Tibial artery (tissue), 4 donors: ENCODE measurements around the gene DRGX.

ENCODE experiments used
- DNase-seq, 2 donors: peaks; one replicate each; pipeline ENCODE4 v3.0.0-alpha.2; 2019
- H3K27ac ChIP-seq, 2 donors: fragments of 200-600 bp; sonication (generic) in 1 of 2; 1 replicate in 1 of 2; 2 replicates in 1 of 2; pipeline ENCODE4 v1.5.1; 2018 to 2019; ENCODE audit warnings: mild to moderate bottlenecking in 1 of 2
- H3K27me3 ChIP-seq, 2 donors: fragments of 200-600 bp; sonication (generic) in 1 of 2; one replicate each; pipeline versions ENCODE4 v1.5.1 to v1.6.0; 2016 to 2019
- H3K36me3 ChIP-seq, 3 donors: fragments of 200-600 bp; sonication (generic) in 2 of 3; one replicate each; pipeline ENCODE4 v1.5.1; 2016 to 2019; ENCODE audit warnings: mild to moderate bottlenecking in 2 of 3
- H3K4me1 ChIP-seq, 4 donors: fragments of 200-600 bp; sonication (generic) in 2 of 4; 1 replicate in 3 of 4; 2 replicates in 1 of 4; pipeline ENCODE4 v1.5.1; 2016 to 2019
- H3K4me3 ChIP-seq, 2 donors: fragments of 200-600 bp; sonication (generic) in 1 of 2; 1 replicate in 1 of 2; 2 replicates in 1 of 2; pipeline ENCODE4 v1.5.1; 2018 to 2019; ENCODE audit warnings: mild to moderate bottlenecking in 2 of 2
- H3K9me3 ChIP-seq, 3 donors: fragments of 200-600 bp; sonication (generic) in 1 of 3; one replicate each; pipeline ENCODE4 v1.5.1; 2016 to 2019
- intact Hi-C: fragments of 100-400 bp; cut with DNase I; formaldehyde crosslinking; loops from one replicate; pipeline ENCODE4 v1.15.0; 2023; ENCODE audit warnings: low total_unique reads
- TF ChIP-seq, protein P1 (sequence below), 2 experiments: fragments of 200-600 bp in 1 of 2; fragments of 450-650 bp in 1 of 2; IDR thresholded peaks; one replicate each; pipeline ENCODE4 v1.5.1; 2017 to 2019; ENCODE audit warnings: antibody characterized with exemption in 2 of 2, mild to moderate bottlenecking in 1 of 2, moderate library complexity in 1 of 2

The DRGX gene

DNA sequence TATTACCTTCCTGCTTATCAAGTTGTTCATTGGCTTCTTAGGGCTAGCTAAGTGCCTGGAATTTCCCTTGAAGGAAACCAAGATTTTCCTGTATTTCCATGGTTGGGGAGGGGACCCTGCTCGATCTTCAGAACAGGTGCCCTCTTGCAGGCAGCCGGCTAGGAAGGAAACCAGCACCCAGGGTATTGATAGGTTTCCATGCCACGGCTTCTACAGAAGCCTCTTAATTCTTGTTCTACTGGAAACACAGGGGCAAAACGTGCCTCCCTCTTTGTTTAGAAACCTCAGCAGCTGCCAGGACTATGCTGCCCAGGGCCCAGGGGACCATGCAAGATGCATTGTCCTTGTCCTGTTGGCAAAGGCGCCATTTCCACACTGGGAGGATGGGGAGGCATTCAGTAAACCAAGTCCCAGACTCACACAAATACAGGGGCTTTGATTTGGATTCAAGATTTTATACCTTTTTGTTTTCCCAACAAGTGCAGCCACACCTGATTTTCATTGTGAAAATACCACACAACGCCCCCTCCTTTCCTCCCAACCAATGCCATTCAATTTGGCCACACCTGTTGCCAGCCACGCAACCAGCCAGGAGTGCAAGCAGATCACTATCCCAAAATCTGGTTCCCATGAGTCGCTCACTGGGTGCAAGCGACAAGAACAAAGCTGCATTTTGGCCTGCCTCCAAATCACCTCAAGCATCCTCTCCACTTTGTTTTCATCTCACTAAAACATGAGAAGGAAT is 67.3 kb downstream of the DRGX start:
- Histone ChIP-seq H3K9me3 (no peaks in the 10 kb centered on the region), H3K27ac (no peak overlapping the region)

DNA sequence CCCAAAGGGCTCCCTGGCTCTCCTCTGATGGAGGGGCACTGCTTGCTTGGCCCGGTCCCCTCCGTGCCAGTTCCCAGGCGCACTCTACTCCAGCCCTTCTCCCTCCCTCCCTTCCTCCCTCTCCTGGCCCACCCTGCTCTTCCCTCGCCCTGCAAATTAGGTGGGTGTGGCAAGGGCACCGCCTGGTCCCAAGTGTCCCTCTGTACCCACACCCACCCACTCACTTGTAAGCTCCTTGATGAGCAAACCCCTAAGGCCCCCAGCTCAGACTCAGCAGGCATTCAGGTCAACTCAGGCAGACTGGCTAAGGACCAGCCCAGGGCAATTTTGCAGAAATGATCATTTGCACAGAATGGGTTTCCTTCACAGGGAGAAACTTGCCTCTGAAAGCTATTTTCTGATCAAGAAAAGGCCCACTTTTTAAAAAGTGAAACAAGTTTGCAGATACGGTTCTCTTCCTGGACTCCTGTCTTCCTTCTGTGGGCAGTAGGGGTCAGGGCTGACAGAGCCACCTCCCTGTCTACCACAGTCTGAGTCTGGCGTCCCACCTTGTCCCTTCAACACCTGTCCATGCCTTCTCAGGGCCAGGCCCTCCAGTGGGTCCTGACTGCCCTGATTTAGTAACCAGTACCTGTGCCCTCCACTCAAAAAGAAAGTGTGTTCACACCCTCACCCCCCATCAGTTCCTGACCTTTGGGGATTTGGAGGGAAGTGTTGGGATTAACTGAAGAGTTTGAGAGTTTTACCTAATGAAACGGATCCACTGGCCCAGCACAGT is 68.7 kb downstream of the DRGX start:
- TF ChIP-seq, protein P1, sequence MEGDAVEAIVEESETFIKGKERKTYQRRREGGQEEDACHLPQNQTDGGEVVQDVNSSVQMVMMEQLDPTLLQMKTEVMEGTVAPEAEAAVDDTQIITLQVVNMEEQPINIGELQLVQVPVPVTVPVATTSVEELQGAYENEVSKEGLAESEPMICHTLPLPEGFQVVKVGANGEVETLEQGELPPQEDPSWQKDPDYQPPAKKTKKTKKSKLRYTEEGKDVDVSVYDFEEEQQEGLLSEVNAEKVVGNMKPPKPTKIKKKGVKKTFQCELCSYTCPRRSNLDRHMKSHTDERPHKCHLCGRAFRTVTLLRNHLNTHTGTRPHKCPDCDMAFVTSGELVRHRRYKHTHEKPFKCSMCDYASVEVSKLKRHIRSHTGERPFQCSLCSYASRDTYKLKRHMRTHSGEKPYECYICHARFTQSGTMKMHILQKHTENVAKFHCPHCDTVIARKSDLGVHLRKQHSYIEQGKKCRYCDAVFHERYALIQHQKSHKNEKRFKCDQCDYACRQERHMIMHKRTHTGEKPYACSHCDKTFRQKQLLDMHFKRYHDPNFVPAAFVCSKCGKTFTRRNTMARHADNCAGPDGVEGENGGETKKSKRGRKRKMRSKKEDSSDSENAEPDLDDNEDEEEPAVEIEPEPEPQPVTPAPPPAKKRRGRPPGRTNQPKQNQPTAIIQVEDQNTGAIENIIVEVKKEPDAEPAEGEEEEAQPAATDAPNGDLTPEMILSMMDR (IDR thresholded peaks at IDR 0.05): no peak
- H3K27me3 ChIP-seq: no peaks in the 10 kb centered on the region
- no peak overlapping the region for H3K27ac ChIP-seq
- no peaks in the 10 kb centered on the region for H3K9me3 ChIP-seq
- no peak for DNase-seq
- H3K4me1 ChIP-seq: no peaks in the 10 kb centered on the region
- H3K36me3 ChIP-seq: no peaks in the 10 kb centered on the region
- intact Hi-C loops: no loop called here
- H3K4me3 ChIP-seq: no peak overlapping the region

More for the DNA sequence above, 67.3 kb downstream of the DRGX start:
- Histone ChIP-seq H3K27me3 (no peaks in the 10 kb centered on the region), H3K4me3 (no peak overlapping the region), H3K36me3 (no peaks in the 10 kb centered on the region), H3K4me1 (no peaks in the 10 kb centered on the region)
- TF ChIP-seq, protein P1 (IDR thresholded peaks at IDR 0.05): no peak
- intact Hi-C loops: no loop called here
- DNase-seq: no peak

DNA sequence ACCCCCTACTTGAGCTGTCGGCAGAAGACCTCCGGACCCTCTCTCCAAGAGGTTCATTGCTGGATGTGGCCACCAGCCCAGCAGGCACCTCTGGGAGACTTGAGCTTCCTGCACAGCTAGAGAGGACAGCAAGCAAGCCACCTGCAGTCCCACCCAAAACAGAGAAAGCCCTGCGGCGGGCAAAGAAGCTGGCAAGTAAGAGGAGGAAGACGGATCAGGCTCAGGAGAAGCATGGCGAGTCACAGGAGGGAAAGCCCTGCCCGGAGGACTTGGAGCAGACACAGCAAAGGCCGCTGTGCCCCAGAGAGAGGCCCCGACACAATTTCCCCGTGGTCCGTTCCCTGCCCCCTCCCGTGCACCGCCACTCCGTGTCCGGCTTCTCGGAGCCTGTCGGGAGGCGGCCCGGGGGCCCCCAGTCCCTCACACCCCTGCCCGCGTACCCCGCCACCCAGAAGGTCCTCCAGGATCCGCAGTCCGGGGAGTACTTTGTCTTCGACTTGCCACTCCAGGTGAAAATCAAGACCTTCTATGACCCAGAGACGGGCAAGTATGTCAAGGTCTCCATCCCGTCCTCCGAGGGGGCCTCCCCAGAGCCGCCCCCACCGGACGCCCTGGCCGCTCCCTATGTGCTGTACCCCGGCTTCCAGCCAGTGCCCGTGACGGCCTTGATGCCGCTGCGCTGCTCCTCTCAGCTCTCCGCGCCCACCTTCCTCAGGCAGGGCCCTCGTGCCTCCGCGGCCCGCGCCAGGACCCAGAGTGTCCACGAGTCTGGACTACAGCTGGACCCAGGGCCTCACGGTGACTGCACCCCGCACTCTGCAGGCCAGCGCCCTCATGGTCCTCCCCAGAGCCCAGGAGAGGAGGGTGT is 69.7 kb downstream of the DRGX start:
- Histone ChIP-seq H3K36me3 (no peaks in the 10 kb centered on the region), H3K27ac (no peak overlapping the region), H3K4me3 (no peak overlapping the region), H3K27me3 (no peaks in the 10 kb centered on the region), H3K9me3 (no peaks in the 10 kb centered on the region), H3K4me1 (no peaks in the 10 kb centered on the region)
- intact Hi-C loops: no loop called here
- TF ChIP-seq, protein P1 (IDR thresholded peaks at IDR 0.05): no peak
- no peak for DNase-seq

DNA sequence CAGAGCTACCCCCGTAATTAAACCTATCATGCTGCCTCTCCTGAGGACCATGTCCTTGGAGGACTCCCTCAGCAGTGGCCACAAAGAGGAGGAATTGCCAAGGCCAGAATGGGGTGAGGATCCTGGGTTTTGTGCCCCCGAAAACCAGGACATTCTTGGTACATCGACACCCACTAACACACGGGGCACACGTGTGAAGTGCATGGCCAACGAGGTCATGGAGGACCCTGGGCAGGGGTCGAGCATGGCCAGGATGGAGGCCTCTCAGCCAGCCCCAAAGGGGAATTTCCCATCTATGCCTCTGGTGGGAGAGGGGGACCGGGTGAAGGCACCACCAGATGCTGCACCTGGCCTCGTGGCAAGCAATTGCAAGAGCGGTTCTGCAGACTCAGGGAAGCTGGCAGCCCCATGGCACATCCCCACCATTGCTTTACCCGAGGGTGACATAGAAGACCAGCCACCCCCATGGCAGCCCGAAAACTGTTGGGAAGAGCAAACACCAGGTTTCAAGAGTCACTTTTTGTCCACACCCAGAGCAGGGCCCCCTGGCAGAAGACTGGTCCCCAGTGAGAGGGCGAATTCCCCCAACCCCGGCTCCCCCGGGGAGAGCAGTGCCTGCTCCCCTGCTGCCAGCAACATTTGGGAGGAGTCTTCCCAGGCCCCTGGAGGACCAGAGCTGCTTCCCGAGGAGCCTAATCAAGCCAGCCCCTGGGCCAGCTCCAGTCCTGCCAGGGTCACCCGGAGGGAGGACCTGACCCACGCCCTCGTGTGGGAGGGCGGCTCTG is 70.6 kb downstream of the DRGX start:
- TF ChIP-seq, protein P1 (IDR thresholded peaks at IDR 0.05): no peak
- Histone ChIP-seq H3K4me3 (no peak overlapping the region), H3K9me3 (no peaks in the 10 kb centered on the region), H3K4me1 (no peaks in the 10 kb centered on the region), H3K36me3 (no peaks in the 10 kb centered on the region), H3K27me3 (no peaks in the 10 kb centered on the region), H3K27ac (no peak overlapping the region)
- intact Hi-C loops: no loop called here
- DNase-seq: no peak

DNA sequence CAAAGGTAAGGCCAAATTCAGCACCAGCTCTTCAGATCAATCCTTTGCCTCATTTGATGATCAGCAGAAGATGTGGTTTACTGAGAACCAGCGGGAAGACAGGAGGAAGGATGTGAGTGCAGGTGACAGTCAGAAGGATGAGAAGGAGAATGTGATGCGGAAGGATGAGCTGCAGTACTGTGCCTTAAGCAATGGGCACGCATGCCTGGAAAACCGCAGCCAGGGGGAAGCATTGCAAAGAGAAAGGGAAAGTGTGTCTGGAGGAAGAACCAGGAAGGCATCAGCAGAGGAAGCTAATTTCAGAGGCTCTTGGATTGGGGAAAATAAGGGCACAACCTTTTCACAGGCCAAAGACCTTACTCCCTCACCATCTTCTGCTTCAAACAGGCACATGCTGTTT is 71.2 kb downstream of the DRGX start:
- intact Hi-C loops: no loop called here
- Histone ChIP-seq H3K36me3 (no peaks in the 10 kb centered on the region), H3K4me1 (no peaks in the 10 kb centered on the region), H3K9me3 (no peaks in the 10 kb centered on the region), H3K4me3 (no peak overlapping the region), H3K27me3 (no peaks in the 10 kb centered on the region), H3K27ac (no peak overlapping the region)
- TF ChIP-seq, protein P1 (IDR thresholded peaks at IDR 0.05): no peak
- no peak for DNase-seq
